ENCODE data around the gene RHOXF2.

RHOXF2 gene

DNA sequence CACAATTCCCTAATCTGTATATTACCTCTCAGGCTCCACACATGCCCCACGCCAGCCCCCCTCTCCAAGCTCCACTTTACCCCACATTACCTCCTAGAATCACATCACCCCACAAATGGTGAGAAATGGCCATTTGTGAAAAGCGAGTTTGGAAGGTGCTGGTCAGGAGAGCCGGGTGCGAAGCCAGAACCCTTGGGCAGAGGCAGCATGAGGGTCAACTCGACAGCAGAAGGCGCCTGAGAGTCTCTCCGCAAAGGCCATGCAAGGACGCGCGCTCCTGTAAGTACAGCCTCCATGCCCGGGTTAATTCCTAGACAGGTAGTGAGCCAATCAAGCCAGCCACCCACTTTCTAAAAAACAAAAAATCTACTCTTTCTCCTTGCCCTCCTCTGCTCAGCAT is 42.4 kb downstream of the RHOXF2 start:
- no peak for DNase-seq (ENCODE audit: low read depth)

DNA sequence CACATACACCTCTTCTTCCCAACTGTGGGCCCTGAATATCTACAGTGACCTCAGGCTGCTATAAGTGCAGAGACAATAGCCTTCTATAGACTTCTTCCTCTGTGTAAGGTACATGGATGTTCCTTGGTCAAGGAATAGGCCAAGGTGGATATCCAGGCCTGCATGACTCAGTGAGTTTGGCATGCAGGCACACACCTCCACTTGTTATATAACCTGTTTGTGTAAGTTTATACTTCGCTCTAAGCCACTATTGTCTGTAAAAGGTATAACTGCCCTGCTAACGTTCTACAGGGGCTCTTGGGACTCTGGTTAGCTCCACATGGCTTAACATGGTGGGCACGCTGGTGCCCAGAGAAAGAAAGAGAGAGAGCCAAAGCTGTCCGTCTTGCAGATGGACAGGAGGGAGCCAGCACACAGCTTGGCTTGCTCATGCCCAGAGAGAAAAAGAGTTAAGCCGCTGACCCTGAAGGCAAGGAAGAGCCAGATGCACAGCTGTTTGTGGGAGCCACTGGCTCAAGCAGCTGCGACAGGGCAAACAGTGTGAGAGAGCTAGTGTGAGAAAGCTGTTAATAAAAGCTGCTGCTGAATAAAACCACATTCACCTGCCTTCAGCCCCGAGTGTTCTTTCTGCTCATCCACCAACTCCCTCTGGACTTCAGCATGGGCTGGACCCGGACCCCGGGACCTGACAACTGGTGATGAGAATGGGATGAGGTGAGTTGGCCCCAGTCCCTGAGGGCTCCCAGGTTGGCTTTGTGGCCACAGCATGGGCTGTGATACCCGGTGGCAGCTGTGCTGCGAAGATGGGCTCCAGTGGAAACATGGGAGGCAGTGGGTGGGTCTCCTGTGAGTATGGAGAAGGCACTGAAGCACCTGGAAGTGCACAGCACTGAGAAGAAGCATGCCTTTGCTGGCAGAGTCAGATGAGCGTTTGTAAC is 47.7 kb downstream of the RHOXF2 start:
- no peak for DNase-seq (ENCODE audit: low read depth)

DNA sequence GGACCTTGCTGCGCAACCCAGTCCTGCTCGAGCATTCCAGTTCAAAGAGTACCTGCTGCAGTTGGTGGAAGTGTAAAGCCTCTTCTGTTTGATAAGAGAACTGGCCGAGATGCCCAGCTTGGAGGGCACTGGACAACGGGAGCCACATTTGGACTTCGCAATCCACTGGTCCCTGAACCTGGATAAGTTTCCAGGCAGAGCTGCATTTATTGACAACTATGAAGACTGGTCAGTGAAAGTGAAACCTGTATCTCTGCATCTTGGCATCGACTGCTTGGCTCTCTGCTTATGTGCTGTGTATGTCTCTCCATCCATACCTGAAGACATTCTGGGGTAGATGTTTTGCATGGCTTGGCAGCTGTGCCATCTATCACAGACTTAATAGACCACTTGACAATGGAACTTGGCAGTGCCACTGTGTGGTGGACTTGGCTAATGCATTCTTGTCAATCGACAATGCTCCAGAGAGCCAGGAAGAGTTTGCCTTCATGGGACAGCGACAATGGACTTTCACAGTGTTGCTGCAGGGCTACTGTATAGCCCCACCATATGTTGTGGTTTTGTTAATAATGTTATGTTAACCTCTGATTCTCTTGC is 48.7 kb downstream of the RHOXF2 start:
- DNase-seq (ENCODE audit: low read depth) = no peak

DNA sequence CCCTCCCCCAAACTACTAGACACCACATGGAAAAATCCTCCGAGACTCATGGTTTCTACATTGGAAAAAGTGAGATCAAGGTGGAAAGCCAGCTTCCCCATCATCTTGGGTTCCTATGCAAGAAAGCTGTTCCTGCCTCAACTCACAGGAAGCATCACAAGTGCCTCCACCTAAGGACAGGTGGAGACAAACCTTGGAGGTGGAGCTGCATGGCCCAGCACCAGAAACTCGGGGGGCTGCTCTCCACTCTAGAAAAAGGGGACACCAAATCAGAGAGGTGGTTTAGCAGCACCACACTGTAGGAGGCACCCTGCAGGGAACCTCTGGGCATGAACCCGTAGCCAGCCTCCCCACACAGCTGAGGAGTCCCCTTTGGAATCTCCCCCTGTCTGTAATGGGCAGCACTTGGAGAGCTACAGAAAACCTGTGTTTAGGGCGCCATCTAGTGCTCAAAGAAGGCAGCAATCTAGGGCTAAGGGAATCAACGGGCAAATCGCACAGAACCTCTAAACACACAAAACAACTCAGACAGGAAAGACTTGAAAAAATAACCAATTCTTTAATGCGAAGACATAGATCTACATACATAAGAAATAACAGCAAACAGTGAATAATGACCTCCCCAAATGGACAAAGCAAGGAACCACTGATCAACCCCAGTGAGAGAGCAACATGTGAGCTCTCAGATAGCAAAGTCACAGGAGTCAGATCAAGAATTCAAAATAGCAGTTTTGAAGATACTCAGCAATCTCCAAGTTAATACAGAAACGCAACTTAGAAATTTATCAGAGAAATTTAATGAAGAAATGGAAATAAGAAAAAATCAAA is 55.2 kb downstream of the RHOXF2 start:
- DNase-seq (ENCODE audit: low read depth) = peak; percentile 40

All from activated T-cell treated with anti-CD3 and anti-CD28 coated beads for 24 hours (primary cell).